A549 (cell line): Measurements from ENCODE around the gene LAMTOR4. TPM values are rescaled to one million over a fixed set of nuclear protein-coding genes. Genes with fewer than 3 reads are reported as not detected.
A peak's percentile ranks its signal among the peaks of the same experiment; 100 is the strongest.

Experiments used
- ATAC-seq, 2 experiments: fragments of 200-7000 bp in 1 of 2; fragments of >200 bp in 1 of 2; cut with Nextera tagmentation in 1 of 2; cut with Tn5 transposase in 1 of 2; 3 replicates each; pipeline versions ENCODE4 v1.8.0 to v1.9.1; 2018 to 2020; ENCODE audit warnings: mild to moderate bottlenecking in 1 of 2, moderate library complexity in 1 of 2
- CTCF ChIA-PET: fragments of 300-600 bp; sonication (Branson Sonifier 250); formaldehyde crosslinking; extraction: SDS; loops from one replicate; lab custom pipeline; 2021; ENCODE audit warnings: antibody characterized with exemption, inconsistent platforms; lab: Yijun Ruan, JAX
- POLR2A ChIA-PET: fragments of 350-600 bp; formaldehyde crosslinking; extraction: SDS; loops from one replicate; lab custom pipeline; 2021; ENCODE audit warnings: antibody characterized with exemption, inconsistent platforms; lab: Yijun Ruan, JAX
- DNase-seq, 2 experiments: peaks; one replicate each; pipeline versions ENCODE4 v3.0.0 to v3.0.0-alpha.2; 2011 to 2016; ENCODE audit warnings: low read depth in 1 of 2, low spot score in 1 of 2
- FAIRE-seq: peaks from 2 replicates; lab custom pipeline; 2011; peaks lifted over from hg19 to GRCh38; lab: Jason Lieb, UNC
- H3K27ac ChIP-seq, 2 experiments: fragments of >200 bp; sonication (Bioruptor Twin); formaldehyde crosslinking; 3 replicates each; pipeline ENCODE4 v1.5.1; 2016 to 2017
- H3K4me1 ChIP-seq: fragments of >200 bp; sonication (Bioruptor Twin); formaldehyde crosslinking; 3 replicates; pipeline ENCODE4 v1.6.1; 2016
- H3K4me2 ChIP-seq: fragments of >200 bp; sonication (Bioruptor Twin); formaldehyde crosslinking; 3 replicates; pipeline ENCODE4 v1.6.1; 2016
- H3K4me3 ChIP-seq: fragments of >200 bp; sonication (Bioruptor Twin); formaldehyde crosslinking; 3 replicates; pipeline ENCODE4 v1.5.1; 2016
- H3K9me3 ChIP-seq: fragments of >200 bp; sonication (Bioruptor Twin); formaldehyde crosslinking; 3 replicates; pipeline ENCODE4 v1.6.1; 2016
- BCL3 ChIP-seq: fragments of >200 bp; sonication (Bioruptor Twin); formaldehyde crosslinking; IDR thresholded peaks from 3 replicates; pipeline ENCODE4 v1.6.1; 2016
- BHLHE40 ChIP-seq: IDR thresholded peaks from 2 replicates; pipeline ENCODE4 v1.6.1; 2012; ENCODE audit warnings: low read depth, low read length, inconsistent platforms
- CEBPB ChIP-seq, 2 experiments: fragments of >200 bp in 1 of 2; sonication (Bioruptor Twin) in 1 of 2; formaldehyde crosslinking in 1 of 2; IDR thresholded peaks; 2 replicates each; pipeline ENCODE4 v1.6.1; 2012 to 2016
- CHD4 ChIP-seq: fragments of 200-600 bp; sonication (generic); IDR thresholded peaks from 2 replicates; pipeline ENCODE4 v1.6.1; 2016; ENCODE audit warnings: antibody characterized with exemption, mild to moderate bottlenecking, borderline replicate concordance
- EHF ChIP-seq: fragments of 250-450 bp; sonication (Bioruptor Pico); IDR thresholded peaks from 2 replicates; pipeline ENCODE4 v1.5.0; 2020; ENCODE audit warnings: mild to moderate bottlenecking
- EP300 ChIP-seq, 2 experiments: fragments of >200 bp; sonication (Bioruptor Twin); formaldehyde crosslinking; IDR thresholded peaks; 2 replicates in 1 of 2; 3 replicates in 1 of 2; pipeline ENCODE4 v1.6.1; 2016 to 2017
- ESRRA ChIP-seq: fragments of 150-350 bp; IDR thresholded peaks from 2 replicates; pipeline ENCODE4 v1.6.1; 2014; ENCODE audit warnings: mild to moderate bottlenecking, low read length, borderline replicate concordance
- FOSB ChIP-seq: fragments of 250-450 bp; sonication (Bioruptor Pico); IDR thresholded peaks from 2 replicates; pipeline ENCODE4 v1.5.0; 2020; ENCODE audit warnings: mild to moderate bottlenecking, moderate library complexity
- FOSL2 ChIP-seq, 2 experiments: fragments of 450-650 bp in 1 of 2; fragments of >200 bp in 1 of 2; sonication (Bioruptor Twin) in 1 of 2; formaldehyde crosslinking; IDR thresholded peaks; 2 replicates each; pipeline versions ENCODE4 v1.5.0 to v1.6.1; 2016 to 2020; ENCODE audit warnings: mild to moderate bottlenecking in 1 of 2, moderate library complexity in 1 of 2
- FOXS1 ChIP-seq: fragments of 250-450 bp; sonication (Bioruptor Pico); IDR thresholded peaks from 2 replicates; pipeline ENCODE4 v1.5.0; 2020; ENCODE audit warnings: mild to moderate bottlenecking, moderate library complexity
- HOXB13 ChIP-seq: fragments of 250-450 bp; sonication (Bioruptor Pico); IDR thresholded peaks from 2 replicates; pipeline ENCODE4 v1.5.0; 2020; ENCODE audit warnings: low read depth, mild to moderate bottlenecking, moderate library complexity
- JUN ChIP-seq, 2 experiments: fragments of >200 bp; sonication (Bioruptor Twin); formaldehyde crosslinking; IDR thresholded peaks; 2 replicates in 1 of 2; 3 replicates in 1 of 2; pipeline ENCODE4 v1.6.1; 2016 to 2017
- KDM5A ChIP-seq: fragments of 200-600 bp; sonication (generic); IDR thresholded peaks from 2 replicates; pipeline ENCODE4 v1.6.1; 2016; ENCODE audit warnings: antibody characterized with exemption, mild to moderate bottlenecking
- MAFK ChIP-seq: fragments of 450-650 bp; IDR thresholded peaks from 2 replicates; pipeline ENCODE4 v1.6.1; 2014; ENCODE audit not compliant: partially characterized antibody
- MYC ChIP-seq: IDR thresholded peaks from 2 replicates; pipeline ENCODE4 v1.6.1; 2012; ENCODE audit warnings: mild to moderate bottlenecking, inconsistent platforms, low read length, improper control_type of control experiment, borderline replicate concordance
- NFE2L2 ChIP-seq: fragments of 150-350 bp; conservative IDR thresholded peaks from 2 replicates; pipeline ENCODE4 v1.6.1; 2014; ENCODE audit warnings: low read length
- NR3C1 ChIP-seq: fragments of >200 bp; sonication (Bioruptor Twin); formaldehyde crosslinking; IDR thresholded peaks from 3 replicates; pipeline ENCODE4 v1.6.1; 2017
- PBX3 ChIP-seq: IDR thresholded peaks from 2 replicates; pipeline ENCODE4 v1.6.1; 2012
- RAD21 ChIP-seq, 2 experiments: fragments of >200 bp in 1 of 2; sonication (Bioruptor Twin) in 1 of 2; formaldehyde crosslinking in 1 of 2; IDR thresholded peaks in 1 of 2; conservative IDR thresholded peaks in 1 of 2; 2 replicates in 1 of 2; 3 replicates in 1 of 2; pipeline ENCODE4 v1.6.1; 2012 to 2018; ENCODE audit warnings: inconsistent platforms in 1 of 2
- RNF2 ChIP-seq: fragments of 200-600 bp; sonication (generic); IDR thresholded peaks from 2 replicates; pipeline ENCODE4 v1.6.1; 2016; ENCODE audit warnings: low read depth, mild to moderate bottlenecking, antibody characterized with exemption, moderate library complexity, borderline replicate concordance
- SMC3 ChIP-seq: fragments of >200 bp; sonication (Bioruptor Twin); formaldehyde crosslinking; IDR thresholded peaks from 3 replicates; pipeline ENCODE4 v1.6.1; 2018; ENCODE audit warnings: inconsistent platforms
- SREBF2 ChIP-seq: fragments of 450-650 bp; IDR thresholded peaks from 2 replicates; pipeline ENCODE4 v1.6.1; 2014; ENCODE audit warnings: mild to moderate bottlenecking, moderate library complexity
- TP53 ChIP-seq: fragments of 250-450 bp; sonication (Bioruptor Pico); IDR thresholded peaks from 2 replicates; pipeline ENCODE4 v1.5.0; 2021; ENCODE audit warnings: mild to moderate bottlenecking, moderate library complexity
- ZC3H11A ChIP-seq: fragments of 450-650 bp; IDR thresholded peaks from 2 replicates; pipeline ENCODE4 v1.6.1; 2014; ENCODE audit warnings: antibody characterized with exemption, mild to moderate bottlenecking
- WGBS: methylation state at CpG from one replicate; pipeline ENCODE4 v1.1.6; 2017; ENCODE audit errors: missing lambda C conversion rate; 5-methylcytosine and 5-hydroxymethylcytosine counted together
- polyA plus RNA-seq, 4 experiments: library from polyadenylated mRNA; depleted of rRNA in 3 of 4; stranded (reverse); fragments of >200 nt; fragmentation: RNase III in 1 of 4; extraction: RNeasy Plus Mini Kit Qiagen cat#74134 plus additional on column Dnase treatment in 1 of 4; gene quantifications; 2 replicates in 3 of 4; 3 replicates in 1 of 4; pipeline ENCODE4 v1.2.3, GENCODE V29; 2011 to 2017

Gene LAMTOR4
- polyA plus RNA-seq, 2 of the 4 experiments (the other 2 are of a cell fraction): 123 to 177 TPM

- ChIA-PET POLR2A (interaction anchor here (3.1 kb wide), 1 partner anchor 14 kb away, joined by 16 read pairs; no protein-coding TSS in a partner anchor), CTCF (interaction anchor here (1.4 to 23.1 kb wide), 3 partner anchors 12 to 91 kb away, joined by 3 to 245 read pairs (median 3); no protein-coding TSS in a partner anchor)
- H3K4me2 ChIP-seq: no peak overlapping the region
- TF ChIP-seq RAD21 (conservative IDR thresholded peaks at IDR 0.05 in 1 of 2, IDR thresholded peaks at IDR 0.05 in 1 of 2): no peak
- TF ChIP-seq FOXS1 (CRISPR knock-in tag): no peak
- no peak for TF ChIP-seq EP300 (IDR thresholded peaks at IDR 0.05)
- no peak for TF ChIP-seq NFE2L2
- no peak for TF ChIP-seq ESRRA
- TF ChIP-seq BHLHE40: no peak
- TF ChIP-seq JUN (IDR thresholded peaks at IDR 0.05): no peak
- TF ChIP-seq CHD4: no peak
- no peak for TF ChIP-seq SREBF2
- TF ChIP-seq RNF2: no peak
- no peak for TF ChIP-seq SMC3
- no peak for TF ChIP-seq ZC3H11A
- TF ChIP-seq NR3C1: no peak
- TF ChIP-seq FOSB (CRISPR knock-in tag): no peak
- no peak for TF ChIP-seq BCL3
- TF ChIP-seq FOSL2 (IDR thresholded peaks at IDR 0.05): no peak
- TF ChIP-seq FOSL2 (CRISPR knock-in tag; IDR thresholded peaks at IDR 0.05): no peak
- TF ChIP-seq MYC: no peak
- TF ChIP-seq CEBPB (IDR thresholded peaks at IDR 0.05): no peak
- TF ChIP-seq TP53 (CRISPR knock-in tag): no peak
- TF ChIP-seq HOXB13 (CRISPR knock-in tag): no peak
- DNase-seq: no peak
- H3K9me3 ChIP-seq: no peaks in the 10 kb centered on the region
- H3K4me1 ChIP-seq: peaks cover 9% of the 10 kb centered on the region; the same call in 1 of the 3 replicates
- H3K4me3 ChIP-seq: no peak overlapping the region
- no peak for ATAC-seq
- H3K27ac ChIP-seq: no peak overlapping the region
- WGBS: 91% methylated on average over 2 of the region's 2 CpGs
- no peak for FAIRE-seq
Observed at GRCh38 chr7:100147278-100147677, 1.4 kb upstream of the LAMTOR4 start.

- TF ChIP-seq CHD4 (peak; percentile 36; the same call in 1 of the 2 replicates), BCL3 (no peak), EHF (CRISPR knock-in tag) (peak; percentile 23; the same call in 1 of the 2 replicates)
- peak overlapping the region; percentile 38 for H3K4me3 ChIP-seq
- DNase-seq: no peak
- peak overlapping the region; percentile 78 to 88 for H3K27ac ChIP-seq
- ChIA-PET POLR2A (interaction anchor here (0.6 to 3.1 kb wide), 13 partner anchors 9 to 229 kb away, joined by 3 to 16 read pairs (median 6); partner anchors contain the start of genes AP4M1, GPC2, MBLAC1 and MCM7), CTCF (interaction anchor here (23.1 kb wide), 1 partner anchor 14 kb away, joined by 245 read pairs; no protein-coding TSS in a partner anchor)
- peaks cover 9% of the 10 kb centered on the region; the same call in 2 of the 3 replicates for H3K4me1 ChIP-seq
- FAIRE-seq: no peak
- H3K9me3 ChIP-seq: no peaks in the 10 kb centered on the region
- H3K4me2 ChIP-seq: peak overlapping the region; percentile 77
- peak in 1 of 2 experiments; percentile 7; a peak in 1 of 6 replicates for ATAC-seq
- WGBS: 7% methylated on average over 14 of the region's 14 CpGs
Observed at GRCh38 chr7:100148225-100148558, 526 bp upstream of the LAMTOR4 start.

GRCh38 chr7:100152404-100152803, 3.7 kb downstream of the LAMTOR4 start:
- FAIRE-seq (no peak), ATAC-seq (no peak), DNase-seq (no peak)
- Histone ChIP-seq H3K4me2 (no peak overlapping the region), H3K9me3 (no peaks in the 10 kb centered on the region), H3K4me1 (peaks cover 38% of the 10 kb centered on the region), H3K27ac (no peak overlapping the region), H3K4me3 (no peak overlapping the region)
- TF ChIP-seq ZC3H11A (no peak), MAFK (peak; percentile 17), KDM5A (no peak), HOXB13 (CRISPR knock-in tag) (no peak), PBX3 (no peak)
- ChIA-PET POLR2A (interaction anchor here (0.7 kb wide), 1 partner anchor 25 kb away, joined by 4 read pairs; the partner anchor contains the start of gene MBLAC1), CTCF (interaction anchor here (0.6 to 23.1 kb wide), 2 partner anchors 11 to 18 kb away, joined by 3 to 245 read pairs; no protein-coding TSS in a partner anchor)
